Naive thymus-derived CD4-positive, alpha-beta T cell (primary cell): ENCODE results near the gene CTTNBP2. TPM values are rescaled to one million over a fixed set of nuclear protein-coding genes. Genes with fewer than 3 reads are reported as not detected.

Experiments used
- ATAC-seq: fragments of 150-1000 bp; cut with Tn5 transposase; 2 replicates; pipeline ENCODE4 v1.10.0; 2021; ENCODE audit warnings: mild to moderate bottlenecking, moderate library complexity
- CTCF ChIA-PET: fragments of 350-600 bp; sonication (Branson Sonifier 250); formaldehyde crosslinking; loops from one replicate; lab custom pipeline; 2021; ENCODE audit warnings: antibody characterized with exemption; lab: Charles Lee
- POLR2A ChIA-PET: fragments of 350-600 bp; sonication (Branson Sonifier 250); formaldehyde crosslinking; loops from one replicate; lab custom pipeline; 2021; ENCODE audit warnings: antibody characterized with exemption, inconsistent platforms; lab: Charles Lee
- DNase-seq, 9 donors: peaks; one replicate each; pipeline versions ENCODE4 v3.0.0 to v3.0.0-alpha.2; 2020 to 2022; ENCODE audit warnings: mixed read lengths in 1 of 9
- H3K27ac ChIP-seq: one replicate; pipeline ENCODE4 v1.7.0; 2013; ENCODE audit warnings: mild to moderate bottlenecking, low read depth, low read length, moderate library complexity
- H3K27me3 ChIP-seq, 2 donors: one replicate each; pipeline ENCODE4 v1.7.0; 2013; ENCODE audit warnings: low read length in 2 of 2, mild to moderate bottlenecking in 2 of 2, moderate library complexity in 2 of 2; ENCODE audit not compliant: control insufficient read depth in 2 of 2, insufficient read depth in 2 of 2
- H3K36me3 ChIP-seq, 3 experiments: 1 replicate in 2 of 3; 2 replicates in 1 of 3; pipeline ENCODE4 v1.7.0; 2013; ENCODE audit warnings: low read length in 3 of 3, mild to moderate bottlenecking in 3 of 3, moderate library complexity in 1 of 3; ENCODE audit not compliant: insufficient read depth in 3 of 3, control insufficient read depth in 2 of 3
- H3K4me1 ChIP-seq, 2 donors: one replicate each; pipeline ENCODE4 v1.7.0; 2013; ENCODE audit warnings: low read length in 2 of 2, mild to moderate bottlenecking in 2 of 2, moderate library complexity in 1 of 2; ENCODE audit not compliant: control insufficient read depth in 2 of 2, insufficient read depth in 2 of 2
- H3K4me3 ChIP-seq: 2 replicates; pipeline ENCODE4 v1.7.0; 2013; ENCODE audit warnings: mild to moderate bottlenecking, low read length
- H3K9me3 ChIP-seq, 3 experiments: 1 replicate in 2 of 3; 2 replicates in 1 of 3; pipeline ENCODE4 v1.7.0; 2013; ENCODE audit warnings: low read length in 3 of 3; ENCODE audit not compliant: control insufficient read depth in 2 of 3
- H3K27ac Mint-ChIP-seq, 9 donors: one replicate each; pipeline ENCODE4 v1.8.0; 2020 to 2022; ENCODE audit warnings: mixed read lengths in 9 of 9, mild to moderate bottlenecking in 8 of 9, moderate library complexity in 5 of 9, inconsistent platforms in 2 of 9
- H3K27me3 Mint-ChIP-seq, 5 donors: one replicate each; pipeline ENCODE4 v1.8.0; 2021 to 2022; ENCODE audit warnings: mixed read lengths in 5 of 5, mild to moderate bottlenecking in 1 of 5
- H3K36me3 Mint-ChIP-seq, 5 donors: one replicate each; pipeline ENCODE4 v1.8.0; 2020 to 2022; ENCODE audit warnings: mixed read lengths in 5 of 5, mild to moderate bottlenecking in 3 of 5, inconsistent platforms in 1 of 5
- H3K4me1 Mint-ChIP-seq, 7 donors: one replicate each; pipeline ENCODE4 v1.8.0; 2020 to 2022; ENCODE audit warnings: mixed read lengths in 7 of 7, mild to moderate bottlenecking in 3 of 7, inconsistent platforms in 1 of 7
- H3K4me3 Mint-ChIP-seq, 10 donors: one replicate each; pipeline ENCODE4 v1.8.0; 2020 to 2022; ENCODE audit warnings: mild to moderate bottlenecking in 10 of 10, mixed read lengths in 10 of 10, moderate library complexity in 6 of 10, inconsistent platforms in 2 of 10
- H3K9me3 Mint-ChIP-seq, 11 donors: one replicate each; pipeline ENCODE4 v1.8.0; 2020 to 2022; ENCODE audit warnings: mixed read lengths in 11 of 11, mild to moderate bottlenecking in 4 of 11, inconsistent platforms in 1 of 11, moderate library complexity in 1 of 11
- intact Hi-C, 2 donors: fragments of 100-400 bp; cut with micrococcal nuclease; formaldehyde crosslinking; loops; one replicate each; pipeline ENCODE4 v1.15.1; 2023
- polyA plus RNA-seq, 2 donors: library from polyadenylated mRNA; unstranded; fragments of 300-500 nt; fragmentation: Illumina TruSeq; gene quantifications; one replicate each; pipeline ENCODE4 v1.2.3, GENCODE V29; 2021
- total RNA-seq, 6 experiments: library from RNA in 5 of 6; stranded (reverse) in 5 of 6; gene quantifications; 1 replicate in 5 of 6; 2 replicates in 1 of 6; pipeline ENCODE4 v1.2.3 and lab custom pipeline; 2021 to 2026

The CTTNBP2 gene
- total and polyA plus RNA-seq, 7 experiments from 2014 or later = 0.16 to 0.30 (median 0.27) TPM; not detected in 4

DNA sequence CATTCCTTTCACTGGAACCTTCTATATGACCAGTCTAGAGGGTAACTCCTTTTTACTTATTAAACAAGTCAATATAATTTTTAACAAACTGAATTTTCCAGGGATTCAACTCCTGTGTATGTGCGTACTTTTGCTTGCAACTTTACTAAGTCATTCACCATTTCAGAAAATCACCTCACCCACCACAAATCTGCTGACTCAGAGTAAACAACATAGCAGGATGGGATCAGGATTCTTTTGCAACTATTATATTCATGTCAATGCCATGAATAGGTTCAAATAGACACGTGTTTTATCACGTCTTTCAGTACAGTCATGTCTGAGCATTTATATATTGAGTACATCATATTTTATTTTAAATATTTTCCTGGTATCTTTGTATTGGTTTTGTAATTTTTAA lies 14.5 kb downstream of the CTTNBP2 start:
- POLR2A ChIA-PET = no interaction called here
- no peak overlapping the region for H3K4me3 ChIP-seq
- CTCF ChIA-PET = no interaction called here
- no peak for DNase-seq
- intact Hi-C loops = no loop called here
- Mint-ChIP-seq H3K9me3 (peaks cover 0 to 5% (median 0%) of the 10 kb centered on the region in 11 donors), H3K4me1 (no peaks in the 10 kb centered on the region), H3K27ac (no peak overlapping the region), H3K4me3 (no peak overlapping the region), H3K27me3 (peaks cover 0 to 17% (median 6%) of the 10 kb centered on the region in 5 donors), H3K36me3 (no peaks in the 10 kb centered on the region)
- H3K36me3 ChIP-seq = no peaks in the 10 kb centered on the region
- H3K27ac ChIP-seq = no peak overlapping the region
- H3K4me1 ChIP-seq = no peaks in the 10 kb centered on the region
- ATAC-seq = no peak
- H3K9me3 ChIP-seq = no peaks in the 10 kb centered on the region
- H3K27me3 ChIP-seq = no peaks in the 10 kb centered on the region

DNA sequence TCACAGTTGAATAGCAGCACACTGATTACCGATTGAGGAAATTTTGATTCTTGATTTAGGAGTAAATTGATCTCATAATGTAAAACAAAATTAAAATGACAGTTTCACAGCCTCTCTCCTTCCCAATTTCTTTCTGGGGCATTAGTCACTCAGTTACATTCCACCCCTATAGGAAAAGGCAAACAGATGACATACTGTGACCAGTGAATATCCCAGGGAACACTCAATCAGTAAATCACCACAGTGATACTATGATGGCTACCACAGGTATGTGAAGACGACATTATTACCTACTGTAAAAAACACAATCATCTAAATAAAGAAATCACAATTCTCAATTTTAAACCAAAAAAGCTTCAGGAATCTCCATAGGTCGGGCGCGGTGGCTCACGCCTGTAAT lies 15.5 kb downstream of the CTTNBP2 start:
- POLR2A ChIA-PET = no interaction called here
- peaks cover 0 to 5% (median 0%) of the 10 kb centered on the region in 11 donors for H3K9me3 Mint-ChIP-seq
- intact Hi-C loops = no loop called here
- DNase-seq (no peak), ATAC-seq (no peak)
- no peaks in the 10 kb centered on the region for H3K9me3 ChIP-seq
- no peaks in the 10 kb centered on the region for H3K27me3 ChIP-seq
- H3K4me3 ChIP-seq = no peak overlapping the region
- CTCF ChIA-PET = no interaction called here
- no peak overlapping the region for H3K27ac ChIP-seq
- no peaks in the 10 kb centered on the region for H3K4me1 ChIP-seq
- no peaks in the 10 kb centered on the region for H3K36me3 ChIP-seq
- no peaks in the 10 kb centered on the region for H3K4me1 Mint-ChIP-seq
- H3K36me3 Mint-ChIP-seq = no peaks in the 10 kb centered on the region
- H3K27ac Mint-ChIP-seq = no peak overlapping the region
- H3K27me3 Mint-ChIP-seq = peaks cover 0 to 7% (median 4%) of the 10 kb centered on the region in 5 donors
- no peak overlapping the region for H3K4me3 Mint-ChIP-seq

DNA sequence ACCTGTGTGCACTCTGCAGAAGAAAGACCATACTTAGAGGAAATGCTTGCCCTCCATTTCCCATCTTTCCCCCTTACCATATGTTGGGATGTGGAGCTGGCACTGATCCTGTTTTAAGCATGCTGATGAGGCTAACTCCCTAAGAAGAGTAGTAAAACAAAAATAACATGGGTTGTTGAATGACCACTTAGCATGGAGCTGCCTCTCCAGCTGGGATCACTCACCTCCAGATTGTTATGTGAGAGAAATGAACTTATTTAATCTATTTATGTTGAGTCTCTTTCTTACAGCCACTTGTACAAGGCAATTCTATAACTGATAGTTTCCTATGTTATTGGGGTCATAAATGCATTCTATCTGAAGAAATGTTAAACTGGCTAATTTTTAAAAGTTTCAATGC lies 17.0 kb downstream of the CTTNBP2 start:
- CTCF ChIA-PET = no interaction called here
- Mint-ChIP-seq H3K4me1 (no peaks in the 10 kb centered on the region), H3K27me3 (peaks cover 0 to 6% (median 0%) of the 10 kb centered on the region in 5 donors), H3K9me3 (peaks cover 0 to 2% (median 0%) of the 10 kb centered on the region in 11 donors), H3K36me3 (no peaks in the 10 kb centered on the region), H3K27ac (no peak overlapping the region), H3K4me3 (no peak overlapping the region)
- no peaks in the 10 kb centered on the region for H3K36me3 ChIP-seq
- no peak for DNase-seq
- POLR2A ChIA-PET = no interaction called here
- no peaks in the 10 kb centered on the region for H3K27me3 ChIP-seq
- H3K4me3 ChIP-seq = no peak overlapping the region
- H3K9me3 ChIP-seq = no peaks in the 10 kb centered on the region
- intact Hi-C loops = no loop called here
- no peaks in the 10 kb centered on the region for H3K4me1 ChIP-seq
- ATAC-seq = no peak
- H3K27ac ChIP-seq = no peak overlapping the region

DNA sequence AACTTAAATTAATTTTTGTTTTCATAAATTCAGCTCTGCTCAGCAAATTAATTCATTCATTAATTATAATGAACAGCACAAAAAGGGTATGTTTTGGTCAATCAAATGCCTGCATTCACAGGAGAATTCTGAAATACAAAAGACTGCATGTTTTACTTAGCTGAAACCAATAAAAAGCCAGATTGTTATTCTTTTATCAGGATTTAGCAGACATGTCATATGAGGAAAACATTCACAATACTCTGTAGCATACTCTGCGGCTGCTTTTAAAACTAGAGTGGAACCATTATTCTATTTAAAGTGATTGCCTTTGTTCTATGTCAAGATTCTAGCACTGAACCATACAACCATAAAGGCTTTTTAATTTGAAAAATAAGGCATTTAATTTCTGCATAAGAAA lies 19.1 kb downstream of the CTTNBP2 start:
- no peak overlapping the region for H3K4me3 ChIP-seq
- Mint-ChIP-seq H3K36me3 (no peaks in the 10 kb centered on the region), H3K27me3 (peaks cover 0 to 10% (median 0%) of the 10 kb centered on the region in 5 donors), H3K9me3 (peaks cover 0 to 3% (median 0%) of the 10 kb centered on the region in 11 donors), H3K27ac (no peak overlapping the region), H3K4me3 (no peak overlapping the region), H3K4me1 (no peaks in the 10 kb centered on the region)
- no peak for ATAC-seq
- no peaks in the 10 kb centered on the region for H3K27me3 ChIP-seq
- H3K9me3 ChIP-seq = no peaks in the 10 kb centered on the region
- ChIA-PET POLR2A (no interaction called here), CTCF (interaction anchor here (0.6 kb wide), 1 partner anchor 10 kb away, joined by 3 read pairs; no protein-coding TSS in a partner anchor)
- no peaks in the 10 kb centered on the region for H3K36me3 ChIP-seq
- intact Hi-C loops = no loop called here
- no peak overlapping the region for H3K27ac ChIP-seq
- no peaks in the 10 kb centered on the region for H3K4me1 ChIP-seq
- DNase-seq = no peak

DNA sequence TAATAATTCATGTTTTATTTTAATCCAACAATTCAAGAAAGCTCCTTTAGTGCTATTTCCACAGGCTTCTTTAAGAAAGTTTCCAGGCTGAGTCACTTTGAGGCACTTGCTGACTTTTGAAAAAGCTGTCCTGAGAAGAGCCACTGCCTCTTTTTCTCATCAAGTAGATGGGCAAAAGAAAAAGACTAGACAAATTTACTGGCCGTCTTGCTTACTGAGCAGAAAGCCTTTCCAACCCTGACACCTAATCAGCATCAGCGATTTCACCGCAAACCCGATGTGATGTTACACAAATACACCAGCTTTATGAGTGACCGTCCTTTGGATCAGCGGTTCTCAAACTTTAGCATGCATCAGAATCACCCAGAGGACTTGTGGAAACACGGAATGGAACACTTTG lies 24.3 kb downstream of the CTTNBP2 start:
- H3K4me1 ChIP-seq = no peaks in the 10 kb centered on the region
- Mint-ChIP-seq H3K27ac (no peak overlapping the region), H3K4me1 (no peaks in the 10 kb centered on the region), H3K36me3 (no peaks in the 10 kb centered on the region), H3K4me3 (no peak overlapping the region), H3K27me3 (peaks cover 0 to 15% (median 5%) of the 10 kb centered on the region in 5 donors), H3K9me3 (peaks cover 0 to 6% (median 0%) of the 10 kb centered on the region in 11 donors)
- no peaks in the 10 kb centered on the region for H3K27me3 ChIP-seq
- no peak for ATAC-seq
- H3K9me3 ChIP-seq = no peaks in the 10 kb centered on the region
- no peaks in the 10 kb centered on the region for H3K36me3 ChIP-seq
- no peak overlapping the region for H3K27ac ChIP-seq
- intact Hi-C loops = no loop called here
- CTCF ChIA-PET = no interaction called here
- DNase-seq = no peak
- POLR2A ChIA-PET = no interaction called here
- no peak overlapping the region for H3K4me3 ChIP-seq

DNA sequence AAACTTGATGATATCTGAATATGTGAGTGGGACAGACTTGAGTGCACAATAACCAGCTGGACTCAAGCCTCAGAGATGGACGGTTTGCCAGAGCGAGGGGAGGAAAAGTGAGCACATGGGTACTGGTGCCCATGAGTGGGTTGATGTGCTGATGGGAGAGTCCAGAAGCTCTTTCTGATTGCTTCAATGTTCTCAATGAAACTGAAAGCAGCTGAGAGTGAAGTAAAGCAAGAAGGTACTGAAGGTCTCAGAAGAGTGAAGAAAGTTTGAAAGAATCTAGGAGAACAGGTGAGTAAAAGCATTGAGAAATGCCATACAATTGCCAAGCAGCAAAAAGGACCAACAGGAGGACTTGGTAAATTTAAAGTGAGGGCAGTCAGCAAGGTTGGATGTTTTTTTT lies 28.6 kb downstream of the CTTNBP2 start:
- Histone ChIP-seq H3K27ac (no peak overlapping the region), H3K9me3 (no peaks in the 10 kb centered on the region), H3K4me1 (no peaks in the 10 kb centered on the region), H3K4me3 (no peak overlapping the region), H3K36me3 (no peaks in the 10 kb centered on the region), H3K27me3 (no peaks in the 10 kb centered on the region)
- no peak for ATAC-seq
- intact Hi-C loops = no loop called here
- ChIA-PET POLR2A (no interaction called here), CTCF (no interaction called here)
- Mint-ChIP-seq H3K9me3 (peaks cover 0 to 20% (median 3%) of the 10 kb centered on the region in 11 donors), H3K4me3 (no peak overlapping the region), H3K27ac (no peak overlapping the region), H3K27me3 (peaks cover 0 to 13% (median 5%) of the 10 kb centered on the region in 5 donors), H3K36me3 (no peaks in the 10 kb centered on the region), H3K4me1 (no peaks in the 10 kb centered on the region)
- DNase-seq = no peak

DNA sequence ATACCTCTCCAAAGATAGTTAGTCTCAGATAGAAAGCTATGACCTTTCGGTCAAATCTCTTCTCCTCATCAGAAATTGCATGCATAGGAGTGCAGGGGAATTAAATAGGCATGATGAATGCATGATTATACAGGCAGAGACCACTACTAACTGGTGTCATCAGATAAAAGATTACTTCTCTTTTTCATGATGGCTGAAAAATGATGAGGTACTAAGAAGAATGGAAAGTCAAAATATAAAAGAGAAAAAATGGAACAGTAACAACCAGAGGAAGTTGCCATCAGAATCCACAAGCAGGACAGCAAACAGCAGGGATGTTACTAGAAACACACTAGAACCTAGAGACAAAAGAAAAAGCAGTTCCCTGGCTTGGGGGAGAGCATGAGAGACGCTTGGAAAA lies 31.6 kb downstream of the CTTNBP2 start:
- Mint-ChIP-seq H3K27ac (no peak overlapping the region), H3K4me3 (no peak overlapping the region), H3K4me1 (no peaks in the 10 kb centered on the region), H3K9me3 (peaks cover 0 to 20% (median 3%) of the 10 kb centered on the region in 11 donors), H3K36me3 (no peaks in the 10 kb centered on the region), H3K27me3 (peaks cover 0 to 9% (median 0%) of the 10 kb centered on the region in 5 donors)
- CTCF ChIA-PET = no interaction called here
- DNase-seq (no peak), ATAC-seq (no peak)
- H3K27me3 ChIP-seq = no peaks in the 10 kb centered on the region
- no peaks in the 10 kb centered on the region for H3K4me1 ChIP-seq
- no peak overlapping the region for H3K4me3 ChIP-seq
- no peaks in the 10 kb centered on the region for H3K9me3 ChIP-seq
- intact Hi-C loops = no loop called here
- POLR2A ChIA-PET = no interaction called here
- no peaks in the 10 kb centered on the region for H3K36me3 ChIP-seq
- no peak overlapping the region for H3K27ac ChIP-seq
